GM12878 (cell line): ENCODE data around the gene CCDC28B. TPM values are rescaled to one million over a fixed set of nuclear protein-coding genes. Genes with fewer than 3 reads are reported as not detected.

Source experiments
- ASH2L ChIP-seq: fragments of 300-600, 200-600 bp; sonication (generic); IDR thresholded peaks from 2 replicates; pipeline ENCODE4 v1.6.1; 2017; ENCODE audit warnings: low read depth, mild to moderate bottlenecking, borderline replicate concordance
- BCLAF1 ChIP-seq: fragments of 450-650 bp; IDR thresholded peaks from 2 replicates; pipeline ENCODE4 v1.6.1; 2017; ENCODE audit warnings: antibody characterized with exemption, mild to moderate bottlenecking, moderate library complexity
- CREB1 ChIP-seq: IDR thresholded peaks from 2 replicates; pipeline ENCODE4 v1.6.1; 2012; ENCODE audit warnings: low read depth, mild to moderate bottlenecking, inconsistent platforms
- EGR1 ChIP-seq, 2 experiments: IDR thresholded peaks; 1 replicate in 1 of 2; 2 replicates in 1 of 2; pipeline ENCODE4 v1.6.1; 2011 to 2012; ENCODE audit warnings: low read depth in 2 of 2, low read length in 2 of 2, borderline replicate concordance in 1 of 2, mild to moderate bottlenecking in 1 of 2, moderate library complexity in 1 of 2
- HDAC6 ChIP-seq: fragments of 200-600 bp; sonication (generic); IDR thresholded peaks from one replicate; pipeline ENCODE4 v1.8.0; 2017; ENCODE audit warnings: antibody characterized with exemption; ENCODE audit not compliant: unreplicated experiment
- KAT2A ChIP-seq: conservative IDR thresholded peaks from 2 replicates; pipeline ENCODE4 v1.6.1; 2011; ENCODE audit warnings: low read depth, low read length; ENCODE audit not compliant: control insufficient read depth
- KLF5 ChIP-seq: fragments of 450-650 bp; IDR thresholded peaks from 2 replicates; pipeline ENCODE4 v1.6.1; 2014; ENCODE audit warnings: mild to moderate bottlenecking; ENCODE audit not compliant: partially characterized antibody
- LARP7 ChIP-seq: fragments of 450-650 bp; IDR thresholded peaks from 2 replicates; pipeline ENCODE4 v1.6.1; 2017; ENCODE audit warnings: mild to moderate bottlenecking
- MEF2B ChIP-seq: fragments of 450-650 bp; IDR thresholded peaks from 2 replicates; pipeline ENCODE4 v1.6.1; 2018; ENCODE audit warnings: mild to moderate bottlenecking, moderate library complexity; ENCODE audit not compliant: partially characterized antibody, poor library complexity, severe bottlenecking
- NR2C2 ChIP-seq: IDR thresholded peaks from 2 replicates; pipeline ENCODE4 v1.6.1; 2011; ENCODE audit warnings: borderline replicate concordance, low read depth; ENCODE audit not compliant: control insufficient read depth, insufficient read length
- RELB ChIP-seq: fragments of 450-650 bp; IDR thresholded peaks from 2 replicates; pipeline ENCODE4 v1.6.1; 2017; ENCODE audit warnings: low read depth, mild to moderate bottlenecking, moderate library complexity
- SMARCA5 ChIP-seq: fragments of 450-650 bp; IDR thresholded peaks from 2 replicates; pipeline ENCODE4 v1.6.1; 2017; ENCODE audit warnings: mild to moderate bottlenecking
- SUZ12 ChIP-seq: fragments of 200-600 bp; sonication (generic); IDR thresholded peaks from one replicate; pipeline ENCODE4 v1.6.1; 2018; ENCODE audit warnings: antibody characterized with exemption, mild to moderate bottlenecking; ENCODE audit not compliant: unreplicated experiment
- ZBTB11 ChIP-seq: fragments of 450-650 bp; formaldehyde crosslinking; IDR thresholded peaks from 2 replicates; pipeline ENCODE4 v1.5.0; 2022; ENCODE audit warnings: mild to moderate bottlenecking, missing genetic modification characterization
- ZBTB40 ChIP-seq: fragments of 450-650 bp; IDR thresholded peaks from 2 replicates; pipeline ENCODE4 v1.6.1; 2016; ENCODE audit warnings: mild to moderate bottlenecking, moderate library complexity, borderline replicate concordance
- ZNF207 ChIP-seq: fragments of 450-650 bp; IDR thresholded peaks from 2 replicates; pipeline ENCODE4 v1.6.1; 2014; ENCODE audit warnings: antibody characterized with exemption, mild to moderate bottlenecking, borderline replicate concordance
- polyA plus RNA-seq, 11 experiments: library from polyadenylated mRNA; depleted of rRNA in 4 of 11; unstranded in 6 of 11; stranded (reverse) in 5 of 11; fragments of >200 nt; fragmentation: Nextera tagmentation in 4 of 11; fragmentation: Illumina TruSeq in 1 of 11; extraction: Ambion mirVana in 4 of 11; extraction: Trizol in 1 of 11; gene quantifications; 1 replicate in 1 of 11; 2 replicates in 10 of 11; pipeline versions ENCODE4 v1.2.1 to v1.2.3, GENCODE V29; 2011 to 2016; ENCODE audit warnings: inconsistent platforms in 2 of 11, missing spikeins in 2 of 11, low read depth in 1 of 11
- total RNA-seq, 4 experiments: library from RNA; depleted of rRNA in 3 of 4; stranded (reverse); fragments of >200 nt in 3 of 4; fragmentation: Illumina TruSeq in 1 of 4; extraction: Trizol in 1 of 4; gene quantifications; 2 replicates each; pipeline versions ENCODE4 v1.2.1 to v1.2.3, GENCODE V29; 2013 to 2021

Gene CCDC28B
- total and polyA plus RNA-seq, 10 of the 15 experiments (the other 5 are each of a cell fraction or from before 2014, with no cell fraction given) = 10.5 to 135 (median 90.6) TPM

GRCh38 chr1:32201011-32201855 is 838 bp downstream of the CCDC28B start (continued):
- TF ChIP-seq ZBTB40 (no peak; the same call in 1 of the 2 replicates), KLF5 (no peak), ZBTB11 (no peak), RELB (peak; percentile 79), HDAC6 (no peak), BCLAF1 (no peak), SUZ12 (no peak), NR2C2 (no peak), ASH2L (no peak), EGR1 (IDR thresholded peaks at IDR 0.05; ENCODE audit: borderline replicate concordance in 1 of 2, low read depth in 2 of 2, low read length in 2 of 2) (peak in 1 of 2 experiments; percentile 56; a peak in 1 of 3 replicates), SMARCA5 (no peak), CREB1 (peak; percentile 63; the same call in 1 of the 2 replicates), ZNF207 (peak; percentile 61; the same call in 1 of the 2 replicates), LARP7 (no peak; the same call in 1 of the 2 replicates), KAT2A (no peak), MEF2B (peak; percentile 20)
